HG03342 (cell line): Measurements from ENCODE around the gene SH3PXD2A.

ENCODE experiments used
- ATAC-seq: cut with Tn5 transposase; IDR thresholded peaks from one replicate; pipeline ENCODE4 v1.9.1; 2021; ENCODE audit warnings: mild to moderate bottlenecking, moderate library complexity; ENCODE audit not compliant: unreplicated experiment

The SH3PXD2A gene

DNA sequence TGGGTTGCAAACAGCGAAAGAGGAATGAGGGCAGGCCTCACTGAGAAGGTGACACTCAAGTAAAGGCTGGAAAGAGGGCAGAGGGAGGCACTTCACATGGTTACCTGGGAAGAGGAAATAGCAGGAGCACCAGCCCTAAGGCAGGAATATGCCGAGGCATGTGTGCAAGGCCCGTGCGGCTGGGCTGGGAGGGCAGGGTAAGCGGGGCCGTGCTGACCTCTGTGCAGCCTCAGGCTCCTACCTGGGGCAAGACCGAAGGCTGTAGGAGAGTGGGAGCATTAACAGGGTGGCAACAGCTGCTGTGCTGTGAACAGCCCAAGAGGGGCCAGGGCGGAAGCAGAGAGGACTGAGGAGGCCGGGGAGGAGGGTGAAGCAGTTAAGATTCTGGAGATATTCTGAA is 24.0 kb upstream of the SH3PXD2A start:
- no peak for ATAC-seq

DNA sequence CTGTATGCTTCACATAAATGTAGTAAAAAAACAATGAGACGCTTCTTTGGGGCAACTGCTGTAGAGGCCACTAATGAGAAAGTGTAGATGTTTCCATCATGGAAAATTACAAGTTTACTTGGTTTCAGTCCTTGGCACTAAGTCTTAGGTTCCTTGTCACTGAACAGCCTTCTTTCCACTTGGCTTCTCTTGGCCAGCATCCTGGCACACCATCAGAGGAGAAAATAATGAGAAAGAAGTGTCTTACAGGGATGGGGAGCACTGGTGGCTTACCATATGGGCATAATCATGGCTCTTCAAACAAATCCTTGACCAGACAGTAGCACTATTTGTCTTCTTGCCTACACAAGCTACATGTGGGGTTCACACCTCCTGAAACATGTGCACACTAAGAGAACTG is 22.5 kb upstream of the SH3PXD2A start:
- no peak for ATAC-seq

DNA sequence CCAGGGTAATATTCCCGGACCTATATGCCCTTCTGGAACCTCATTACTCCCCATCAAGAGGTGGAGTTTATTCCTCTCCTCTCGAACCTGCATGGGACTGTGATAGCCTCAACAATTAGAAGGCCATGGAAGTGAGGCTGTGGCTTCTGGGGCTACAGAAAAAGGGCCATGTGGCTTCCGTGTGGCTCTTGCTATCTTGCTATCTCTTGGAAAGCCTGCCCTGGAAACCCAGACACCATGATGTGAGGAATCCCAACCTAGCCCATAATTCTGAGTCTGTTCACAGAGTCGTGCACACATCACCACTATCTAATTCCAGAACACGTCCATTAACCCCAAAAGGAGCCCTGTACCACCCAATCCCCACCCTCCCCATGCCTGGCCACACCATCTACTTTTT is 20.8 kb upstream of the SH3PXD2A start:
- ATAC-seq, result no peak

DNA sequence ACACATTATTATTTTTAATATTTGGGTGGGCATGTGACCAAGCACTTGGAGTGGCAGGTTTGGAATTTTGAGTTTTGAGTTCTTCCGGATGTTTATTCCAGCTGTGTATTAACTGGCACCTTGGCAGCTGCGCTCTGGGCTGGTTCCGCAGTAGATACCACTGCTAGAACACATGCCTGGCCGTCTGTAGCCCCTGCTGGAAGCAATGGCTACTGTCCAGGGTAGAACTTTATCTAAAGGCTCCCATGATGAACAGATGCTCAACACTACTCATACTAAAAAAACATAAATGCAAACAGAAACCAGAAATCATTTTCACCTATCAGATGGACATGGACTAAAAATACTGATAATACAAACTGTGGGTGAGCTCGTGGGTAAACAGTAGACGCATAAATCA is 19.4 kb upstream of the SH3PXD2A start:
- ATAC-seq, result no peak

DNA sequence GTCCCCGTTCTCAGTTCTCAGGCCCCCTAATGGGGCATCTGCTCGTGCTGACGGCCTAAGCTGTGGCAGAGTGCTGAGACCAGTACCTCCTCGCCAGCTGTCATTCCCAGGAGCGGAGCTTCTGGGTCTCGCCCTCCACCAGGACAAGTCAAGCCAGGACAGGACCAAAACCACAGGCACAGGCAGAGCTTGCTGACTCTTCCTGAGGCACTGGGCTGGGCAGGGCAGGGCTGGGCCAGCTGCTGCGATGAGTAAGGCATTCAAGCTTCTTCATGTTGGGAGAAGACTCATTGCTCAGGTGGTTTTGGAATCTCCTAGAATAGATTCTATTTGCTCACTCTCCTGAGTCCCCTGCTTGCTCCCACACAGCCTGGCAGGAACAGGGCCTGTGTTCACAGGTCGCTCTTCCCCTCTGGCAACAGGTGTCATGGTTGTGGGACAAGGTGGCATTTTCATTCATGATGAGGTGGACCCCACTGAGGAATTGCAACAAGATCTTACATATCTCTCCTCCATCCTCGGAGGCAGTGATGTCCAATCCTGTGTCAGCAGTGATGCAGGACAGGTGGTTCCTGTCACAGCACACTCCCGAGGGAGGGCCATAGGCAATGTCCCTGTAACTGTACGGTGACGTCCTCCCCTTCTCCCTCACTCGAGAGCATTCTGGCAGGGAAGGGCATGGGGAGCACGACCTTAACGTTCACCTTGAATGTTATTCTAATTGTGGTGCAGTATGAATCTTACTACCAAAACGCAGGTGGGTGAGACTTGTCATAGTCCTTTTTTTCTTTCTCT is 17.0 kb upstream of the SH3PXD2A start:
- no peak for ATAC-seq

DNA sequence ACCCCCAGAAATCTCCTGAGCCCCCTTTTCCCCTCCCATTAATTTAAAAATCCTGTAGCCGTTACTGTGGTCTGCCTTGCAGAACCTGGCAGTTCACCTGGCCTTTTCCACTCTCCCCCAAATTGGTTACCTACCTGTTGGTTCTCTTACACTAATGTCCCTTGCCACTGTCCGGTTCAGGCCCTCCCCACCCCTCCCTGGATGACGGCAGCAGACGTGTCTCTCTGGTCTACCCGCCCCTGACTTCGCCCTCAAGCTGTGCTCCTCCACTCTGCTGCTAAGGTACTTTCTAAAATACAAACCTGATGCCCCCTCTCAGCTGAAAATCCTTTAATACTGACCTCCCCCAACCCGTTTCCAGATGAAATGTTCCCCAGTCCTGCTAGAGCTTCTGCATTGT is 15.6 kb upstream of the SH3PXD2A start:
- no peak for ATAC-seq

DNA sequence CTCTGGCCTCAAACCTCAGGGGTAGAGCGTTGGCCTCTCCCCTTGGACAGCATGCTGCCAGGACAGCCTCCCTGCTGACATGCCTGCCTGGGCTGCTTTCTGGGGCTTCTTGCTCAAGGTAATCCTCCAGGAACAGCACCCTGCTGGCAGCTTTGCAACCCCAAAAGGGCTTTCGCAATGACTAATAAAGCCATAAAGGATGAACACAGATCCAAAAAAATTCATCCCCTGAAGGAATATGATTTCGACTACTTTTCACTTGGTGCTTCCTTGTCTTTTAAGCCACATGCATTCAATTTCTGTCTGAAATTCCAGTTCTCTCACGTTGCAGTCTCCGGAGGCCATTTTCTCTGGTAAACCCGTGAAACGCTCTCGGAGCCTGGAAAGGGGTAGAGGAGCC is 15.1 kb upstream of the SH3PXD2A start:
- ATAC-seq, result no peak

DNA sequence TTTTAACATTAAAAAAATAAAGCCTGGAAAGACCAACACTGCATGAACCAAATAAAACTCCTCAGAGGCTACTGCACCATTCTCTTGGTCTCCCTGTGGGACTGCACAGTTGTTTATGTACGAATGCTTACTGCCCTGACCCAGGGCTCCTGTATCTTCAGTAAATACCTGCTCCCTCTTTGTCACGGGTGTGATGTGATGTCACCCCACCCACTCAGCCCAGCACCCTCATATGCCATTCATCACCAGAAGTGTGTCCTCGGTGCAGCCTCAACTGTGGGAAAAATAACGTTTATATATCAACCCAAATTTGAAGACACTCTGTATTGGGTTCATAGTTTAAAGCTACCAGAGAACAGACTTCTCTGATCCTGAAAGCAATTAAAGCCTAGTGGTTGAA is 14.0 kb upstream of the SH3PXD2A start:
- no peak for ATAC-seq

DNA sequence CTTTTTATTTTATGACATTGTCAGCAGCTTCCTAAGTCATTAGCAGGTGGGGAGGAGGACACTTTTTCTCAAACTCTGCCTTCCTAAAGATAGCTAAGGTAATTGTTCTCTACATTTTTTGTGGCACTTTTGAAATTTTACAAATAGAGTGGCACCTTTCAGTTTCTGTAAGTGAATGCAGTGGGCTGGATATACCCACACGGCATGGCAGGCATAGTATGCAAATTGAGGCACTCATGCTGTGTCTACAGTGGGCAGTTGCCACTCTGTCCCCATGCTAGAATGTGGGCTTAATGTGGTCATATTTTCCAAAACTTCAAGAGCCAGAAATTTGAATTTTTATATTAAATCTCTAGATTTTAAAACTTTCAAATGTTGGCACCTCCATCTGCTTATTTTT is 12.8 kb upstream of the SH3PXD2A start:
- no peak for ATAC-seq

DNA sequence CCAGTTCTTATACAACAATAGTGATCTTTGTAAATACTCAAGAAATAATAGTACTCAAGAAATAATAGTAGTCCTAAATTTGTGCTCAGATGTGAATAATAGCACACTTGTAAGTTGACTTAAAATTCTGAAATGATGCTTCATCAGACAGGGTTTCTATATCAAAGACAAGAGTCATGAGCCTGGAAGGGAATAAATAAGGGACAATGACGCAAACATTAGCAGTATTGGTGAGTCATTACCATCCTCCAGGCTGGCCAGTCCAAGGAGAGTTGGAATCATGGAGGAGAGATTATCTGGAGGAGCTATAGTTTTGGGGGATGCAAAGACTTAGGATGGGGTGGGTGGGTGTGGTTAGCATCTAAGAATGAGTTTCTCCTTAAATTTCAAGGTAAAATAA is 6.1 kb upstream of the SH3PXD2A start:
- ATAC-seq, result no peak

DNA sequence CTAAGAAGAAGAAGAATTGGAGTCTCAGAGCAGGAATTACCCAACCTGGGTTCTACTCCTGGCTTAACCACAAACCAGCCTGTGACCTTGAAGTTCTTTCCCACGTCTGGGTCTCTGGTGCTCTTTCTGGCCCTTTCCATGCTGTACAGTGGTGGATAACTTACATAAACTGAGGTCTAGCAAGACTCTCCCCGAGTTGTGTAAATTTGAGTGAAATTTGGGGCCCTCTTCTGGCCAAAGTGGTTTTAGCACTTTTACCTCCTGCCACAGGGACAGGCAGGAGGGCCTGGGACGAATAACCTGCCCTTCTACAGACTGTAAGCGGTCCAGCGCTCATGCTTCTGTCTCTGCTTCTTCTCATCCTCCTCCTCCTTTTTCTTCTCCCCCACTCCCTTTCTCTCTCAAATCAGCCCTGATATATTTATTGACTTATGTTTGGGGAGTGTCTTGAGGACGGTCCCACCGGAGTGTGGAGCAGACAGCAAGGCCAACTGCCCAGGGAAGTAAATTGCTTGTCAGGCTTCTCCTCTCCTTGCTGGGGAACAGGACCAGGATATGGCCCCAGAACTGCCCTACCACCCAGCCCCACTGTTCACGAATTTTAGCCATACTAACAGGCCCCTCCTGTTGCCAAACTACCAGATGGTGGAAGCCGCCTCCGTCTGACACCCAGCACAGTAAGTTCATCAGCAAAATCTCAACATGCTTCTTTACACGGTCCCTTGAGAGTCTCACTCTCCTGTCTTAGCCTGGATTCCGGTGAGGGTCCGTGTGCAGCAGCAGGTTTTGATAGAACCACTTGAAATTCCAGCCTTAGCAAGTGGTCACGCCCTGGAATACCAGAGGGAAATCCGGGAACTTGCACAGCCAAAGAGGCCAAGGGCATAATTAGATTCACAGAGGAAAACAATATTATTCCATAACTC is 4.0 kb upstream of the SH3PXD2A start:
- no peak for ATAC-seq

DNA sequence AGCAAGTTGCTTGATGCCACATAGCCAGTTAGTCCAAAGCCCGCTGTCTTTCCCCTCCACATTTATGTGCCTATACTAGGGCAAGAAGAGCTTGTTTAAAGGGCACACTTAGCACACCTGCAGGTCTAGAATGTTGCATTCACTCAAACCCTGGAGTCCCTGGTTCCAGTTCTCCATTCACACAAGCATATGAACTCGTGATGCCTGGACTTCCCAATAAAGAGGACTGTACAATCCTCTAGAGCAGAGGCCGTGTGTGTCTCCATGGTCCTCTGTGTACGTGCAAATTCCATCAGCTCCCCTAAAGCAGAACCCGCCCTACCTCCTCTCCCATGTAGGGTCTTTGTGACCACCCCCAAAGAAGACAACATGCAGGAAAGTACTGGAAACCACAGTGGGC is 3.0 kb upstream of the SH3PXD2A start:
- ATAC-seq, result no peak

DNA sequence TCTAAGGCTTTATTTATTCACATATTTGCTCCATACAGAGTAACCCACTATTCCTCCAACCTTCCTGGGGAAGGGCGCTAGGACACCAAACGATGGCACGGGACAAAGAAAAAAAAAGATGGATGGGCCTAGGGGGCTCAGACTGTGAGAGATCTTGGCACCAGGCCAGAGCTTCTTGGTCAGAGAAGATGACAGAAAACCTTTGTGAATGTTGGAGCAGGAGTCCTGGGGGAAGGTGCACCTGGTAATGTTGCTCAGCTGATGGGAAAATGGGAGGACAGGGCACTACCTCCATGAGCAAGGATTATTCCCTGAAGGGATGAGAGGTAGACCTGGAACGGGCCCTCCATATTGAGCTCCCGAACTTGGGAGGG is 1.4 kb upstream of the SH3PXD2A start:
- ATAC-seq, result no peak

DNA sequence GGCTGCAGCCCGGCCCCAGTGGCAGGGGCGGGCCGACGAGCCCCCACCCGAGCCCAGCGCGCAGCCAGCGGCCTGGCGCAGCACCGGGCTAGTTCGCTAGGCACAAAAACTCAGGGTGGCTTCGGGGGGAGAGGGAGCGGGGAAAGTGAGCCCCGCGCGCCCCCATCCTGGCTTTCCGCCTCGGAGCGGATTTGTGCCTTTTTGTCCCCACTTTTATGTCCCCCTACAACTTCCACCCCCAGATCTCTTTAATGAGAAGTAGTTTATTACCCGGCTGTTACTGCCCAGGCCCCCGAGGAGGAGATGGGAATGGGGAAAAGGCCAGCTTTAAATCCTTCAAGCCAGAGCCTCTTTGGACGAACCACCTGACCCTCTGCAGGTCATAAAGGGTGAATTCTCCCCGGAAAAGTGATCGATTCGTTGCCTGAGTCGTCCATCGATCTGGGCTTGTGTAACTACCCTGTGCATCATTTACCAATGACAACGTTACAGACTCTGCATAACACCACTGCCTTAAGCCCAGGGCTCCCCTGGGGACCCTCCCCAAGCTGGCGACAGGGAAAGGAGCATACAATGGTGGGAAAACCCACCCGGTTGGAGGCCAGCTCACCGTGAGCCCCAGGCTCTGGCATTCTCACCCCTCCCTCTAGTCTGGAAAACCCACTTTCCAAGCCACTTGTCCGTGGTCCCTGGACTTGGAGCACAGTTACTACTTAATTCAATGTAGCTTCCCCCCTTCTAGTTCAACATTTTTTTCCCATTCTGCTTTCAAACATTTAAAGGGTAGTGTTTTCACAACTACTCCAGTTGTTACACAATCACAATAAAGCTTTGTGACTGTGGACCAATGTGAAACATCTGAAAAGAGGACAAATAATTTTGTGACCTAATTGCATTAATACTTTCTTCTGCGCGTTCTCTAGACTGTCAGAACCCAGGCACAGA is 748 bp upstream of the SH3PXD2A start:
- no peak for ATAC-seq

DNA sequence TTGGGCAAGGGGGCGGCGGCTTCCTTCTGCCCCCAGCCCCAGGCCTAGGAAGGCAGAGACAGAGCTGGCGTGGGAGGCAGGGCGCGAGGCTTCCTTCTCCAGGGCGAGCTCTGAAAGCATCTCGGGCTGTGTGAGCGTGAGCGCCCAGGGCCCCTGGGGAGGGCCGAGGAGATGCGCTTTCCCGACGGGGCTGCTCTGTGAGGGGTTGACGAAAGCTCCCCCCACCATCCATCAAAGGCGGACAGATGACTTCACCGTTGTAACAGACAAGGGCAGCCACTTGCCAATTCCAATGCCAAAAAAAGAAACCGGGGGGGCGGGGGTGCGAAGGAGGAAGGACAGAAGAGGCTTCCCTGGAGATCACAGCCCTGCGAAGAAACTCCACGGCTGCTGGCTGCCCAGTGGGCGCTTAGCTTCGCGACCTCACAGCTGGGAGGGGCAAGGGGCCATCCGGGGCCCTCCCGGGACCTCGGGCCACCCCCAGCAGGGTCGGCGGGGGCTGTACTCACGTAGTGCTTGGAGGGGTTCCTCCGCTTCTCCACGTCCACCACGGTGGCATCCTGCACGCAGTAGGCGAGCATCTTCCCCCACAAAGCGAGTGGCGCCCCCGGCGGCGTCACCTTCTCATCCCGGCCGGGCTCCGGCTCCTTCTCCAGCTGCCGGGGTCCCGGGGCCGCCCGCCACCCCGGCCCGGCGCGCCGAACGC is 537 bp downstream of the SH3PXD2A start:
- ATAC-seq, result no peak

DNA sequence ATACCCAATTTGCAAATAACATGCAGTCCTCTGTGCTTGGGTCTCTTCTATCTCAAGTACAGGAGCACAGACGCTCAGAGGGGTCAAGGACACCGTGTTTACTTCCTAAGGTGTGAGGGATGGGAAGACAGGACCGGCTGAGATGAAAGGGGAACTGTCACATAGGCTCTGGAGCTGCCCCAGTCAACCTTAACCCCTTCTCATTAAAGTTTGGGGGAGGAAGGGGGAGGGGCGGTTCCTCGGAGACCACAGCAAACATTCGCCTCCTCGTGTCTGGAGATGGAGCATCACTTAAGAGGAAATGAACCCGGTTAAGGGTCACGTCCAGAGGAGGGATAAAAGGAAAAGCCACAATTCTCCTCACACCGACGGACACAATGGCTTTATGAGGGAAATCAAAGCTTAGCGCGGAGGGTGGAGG is 1.1 kb downstream of the SH3PXD2A start:
- no peak for ATAC-seq

DNA sequence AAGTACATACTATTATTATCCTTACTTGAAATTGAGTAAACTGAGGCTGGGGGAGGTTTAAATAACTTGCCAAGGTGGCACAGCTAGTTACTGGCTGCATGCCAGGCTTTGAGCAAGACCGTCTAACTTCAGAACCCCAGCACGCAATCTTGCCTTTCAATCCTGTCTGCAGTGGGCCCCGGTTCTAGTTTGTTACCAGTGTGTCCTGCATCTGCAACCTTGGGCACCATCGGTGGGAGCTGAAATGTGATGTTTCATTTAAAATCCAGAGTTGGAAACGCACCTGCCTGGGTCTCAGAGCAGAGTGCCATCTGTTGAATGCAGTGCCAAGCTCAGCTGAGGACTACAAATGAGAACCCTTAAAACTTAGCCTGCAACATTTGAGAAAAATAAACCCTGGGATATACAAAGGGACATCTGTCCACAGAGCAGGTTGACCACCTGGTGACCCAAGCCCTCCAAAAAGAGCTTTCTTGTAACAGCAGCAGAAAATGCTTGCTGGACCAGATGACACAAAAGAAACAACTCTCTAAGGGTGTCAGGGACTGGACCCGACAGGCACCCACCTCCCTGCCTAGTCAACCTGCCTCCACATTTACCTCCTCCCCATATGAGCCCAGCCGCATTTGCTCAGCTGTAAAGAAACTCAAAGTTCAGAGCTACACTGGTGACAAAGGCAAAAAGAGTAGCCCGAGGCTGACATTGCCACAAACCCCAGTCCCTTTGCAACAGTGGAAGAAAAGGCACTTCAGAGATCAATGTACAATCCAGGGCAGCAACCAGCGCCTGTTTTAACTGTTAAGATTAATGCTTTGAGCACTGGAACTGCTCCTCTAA is 1.7 kb downstream of the SH3PXD2A start:
- ATAC-seq, result no peak

DNA sequence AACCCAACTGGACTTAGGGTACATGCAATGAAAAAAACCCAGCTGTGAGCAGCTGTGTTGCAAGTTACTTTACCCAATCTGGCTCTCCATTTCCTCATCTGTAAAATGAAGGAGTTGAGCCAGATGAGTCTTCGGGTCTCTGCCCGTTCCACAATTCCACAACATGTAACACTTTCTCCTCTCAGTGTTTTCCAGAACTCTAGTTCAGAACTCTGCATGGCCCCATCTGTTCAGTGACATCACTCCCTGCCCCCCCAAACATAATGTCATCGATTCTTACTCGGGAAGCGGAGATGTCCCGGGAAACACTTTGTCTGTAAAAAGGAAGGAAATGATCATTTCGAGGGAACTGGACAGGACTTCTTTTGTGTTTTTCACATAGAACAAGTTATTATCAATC is 2.5 kb downstream of the SH3PXD2A start:
- ATAC-seq, result no peak

DNA sequence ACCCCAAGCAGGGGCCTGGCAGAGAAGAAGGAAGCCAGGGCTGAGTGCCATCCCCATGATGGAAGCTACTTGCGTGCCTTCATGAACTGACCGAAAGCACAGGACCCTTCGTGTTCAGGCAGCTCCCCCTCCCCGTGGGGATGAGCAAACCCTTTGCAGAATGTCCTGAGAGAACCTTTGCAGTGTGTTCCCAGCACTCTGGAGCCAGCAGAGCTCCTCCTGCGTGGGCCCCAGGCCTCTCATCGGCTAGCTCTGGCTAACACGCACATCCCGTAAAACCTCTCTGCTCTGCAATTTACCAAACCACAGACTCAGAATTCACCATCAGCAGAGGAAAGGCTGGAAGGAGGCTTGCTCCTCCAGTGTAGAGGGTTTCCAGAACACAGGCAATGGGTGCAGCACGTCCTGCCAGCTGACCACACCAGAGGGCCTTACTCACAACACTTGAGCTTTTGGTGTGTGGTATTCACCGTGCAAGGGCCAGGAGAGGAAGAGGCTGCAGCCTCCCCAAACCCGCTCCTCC is 3.1 kb downstream of the SH3PXD2A start:
- ATAC-seq, result no peak
